B cell (primary cell): ENCODE measurements around the gene THSD7B. TPM values are rescaled to one million over a fixed set of nuclear protein-coding genes. Genes with fewer than 3 reads are reported as not detected.
"Not testable (repeated sequence)": the region's sequence is repeated elsewhere in the genome, so short reads cannot be mapped to it uniquely, and the experiment has no call there.

Source experiments
- ATAC-seq: fragments of 200-7000 bp; cut with Tn5 transposase; one replicate; pipeline ENCODE4 v1.10.0; 2021; ENCODE audit warnings: low read depth, mild to moderate bottlenecking, moderate number of reproducible peaks, moderate library complexity
- CTCF ChIA-PET: fragments of 350-600 bp; sonication (Branson Sonifier 250); formaldehyde crosslinking; loops from one replicate; lab custom pipeline; 2021; ENCODE audit warnings: antibody characterized with exemption, inconsistent platforms; lab: Charles Lee
- POLR2A ChIA-PET: fragments of 350-600 bp; sonication (Branson Sonifier 250); formaldehyde crosslinking; loops from one replicate; lab custom pipeline; 2021; ENCODE audit warnings: antibody characterized with exemption; lab: Charles Lee
- DNase-seq: peaks from one replicate; pipeline ENCODE4 v3.0.0; 2013
- H2AFZ ChIP-seq: 2 replicates; pipeline ENCODE4 v1.6.1; 2012; ENCODE audit warnings: mild to moderate bottlenecking, low read depth, low read length; ENCODE audit not compliant: insufficient read depth, poor library complexity, severe bottlenecking
- H3K27ac ChIP-seq, 2 donors: 1 replicate in 1 of 2; 2 replicates in 1 of 2; pipeline ENCODE4 v1.5.1; 2012 to 2013; ENCODE audit warnings: low read length in 2 of 2, mild to moderate bottlenecking in 2 of 2, moderate library complexity in 1 of 2
- H3K27me3 ChIP-seq, 4 experiments: fragments of 200-600 bp in 1 of 4; sonication (generic) in 1 of 4; replicated peaks in 1 of 4; 1 replicate in 2 of 4; 2 replicates in 2 of 4; pipeline versions ENCODE4 v1.6.1 to v1.7.0; 2013 to 2016; ENCODE audit warnings: low read length in 3 of 4, mild to moderate bottlenecking in 2 of 4, mixed read lengths in 1 of 4, moderate library complexity in 1 of 4; ENCODE audit not compliant: insufficient read depth in 4 of 4, control insufficient read depth in 3 of 4; ENCODE audit errors: control extremely low read depth in 1 of 4
- H3K36me3 ChIP-seq, 2 experiments: replicated peaks in 1 of 2; 1 replicate in 1 of 2; 2 replicates in 1 of 2; pipeline versions ENCODE4 v1.6.1 to v1.7.1; 2013; ENCODE audit warnings: low read length in 1 of 2; ENCODE audit not compliant: insufficient read depth in 2 of 2, control insufficient read depth in 1 of 2; ENCODE audit errors: control extremely low read depth in 1 of 2, extremely low read depth in 1 of 2
- H3K4me1 ChIP-seq, 2 donors: fragments of 200-600 bp in 1 of 2; sonication (generic) in 1 of 2; 1 replicate in 1 of 2; 2 replicates in 1 of 2; pipeline versions ENCODE4 v1.5.1 to v1.6.1; 2013 to 2017; ENCODE audit warnings: low read length in 2 of 2; ENCODE audit not compliant: control insufficient read depth in 2 of 2, insufficient read depth in 2 of 2
- H3K4me2 ChIP-seq: replicated peaks from 2 replicates; pipeline ENCODE3; 2012; ENCODE audit warnings: mild to moderate bottlenecking, low read depth, low read length; ENCODE audit not compliant: poor library complexity, severe bottlenecking
- H3K4me3 ChIP-seq, 5 experiments: fragments of 200-600 bp in 1 of 5; sonication (generic) in 1 of 5; 1 replicate in 3 of 5; 2 replicates in 2 of 5; pipeline versions ENCODE4 v1.5.1 to v1.7.0; 2011 to 2016; ENCODE audit warnings: low read length in 4 of 5, mild to moderate bottlenecking in 4 of 5, low read depth in 2 of 5, control low read depth in 1 of 5, moderate library complexity in 1 of 5; ENCODE audit not compliant: insufficient read depth in 1 of 5; ENCODE audit errors: control extremely low read depth in 1 of 5, extremely low read depth in 1 of 5
- H3K79me2 ChIP-seq: fragments of 200-600 bp; sonication (generic); one replicate; pipeline ENCODE4 v1.6.0; 2016; ENCODE audit warnings: low read length; ENCODE audit not compliant: control insufficient read depth, insufficient read depth
- H3K9ac ChIP-seq: fragments of 200-600 bp; sonication (generic); 2 replicates; pipeline ENCODE4 v1.6.1; 2017; ENCODE audit warnings: mild to moderate bottlenecking, low read length, moderate library complexity
- H3K9me3 ChIP-seq, 3 donors: one replicate each; pipeline versions ENCODE4 v1.6.1 to v1.7.1; 2013; ENCODE audit warnings: low read length in 2 of 3; ENCODE audit not compliant: control insufficient read depth in 2 of 3, insufficient read depth in 1 of 3; ENCODE audit errors: control extremely low read depth in 1 of 3
- H4K20me1 ChIP-seq: 2 replicates; pipeline ENCODE4 v1.6.0; 2012; ENCODE audit warnings: mild to moderate bottlenecking, low read length; ENCODE audit not compliant: insufficient read depth, control insufficient read depth, poor library complexity, severe bottlenecking
- H3K27ac Mint-ChIP-seq: one replicate; pipeline ENCODE4 v1.8.0; 2021; ENCODE audit warnings: mixed read lengths
- H3K27me3 Mint-ChIP-seq: one replicate; pipeline ENCODE4 v1.8.0; 2021; ENCODE audit warnings: mixed read lengths
- H3K4me1 Mint-ChIP-seq: one replicate; pipeline ENCODE4 v1.8.0; 2021; ENCODE audit warnings: mixed read lengths
- H3K4me3 Mint-ChIP-seq: one replicate; pipeline ENCODE4 v1.8.0; 2021; ENCODE audit warnings: mixed read lengths
- H3K9me3 Mint-ChIP-seq: one replicate; pipeline ENCODE4 v1.8.0; 2022; ENCODE audit warnings: mixed read lengths; ENCODE audit not compliant: insufficient read depth
- CTCF ChIP-seq: fragments of 200-600 bp; IDR thresholded peaks from one replicate; pipeline ENCODE4 v1.8.0; 2022; ENCODE audit warnings: antibody characterized with exemption, mild to moderate bottlenecking
- EZH2 ChIP-seq: IDR thresholded peaks from 2 replicates; pipeline ENCODE4 v1.6.1; 2012; ENCODE audit warnings: borderline replicate concordance, low read depth, mild to moderate bottlenecking, moderate library complexity, low read length; ENCODE audit not compliant: insufficient read depth, poor library complexity, severe bottlenecking
- WGBS: methylation state at CpG from one replicate; pipeline ENCODE4 v1.1.5; 2013; ENCODE audit warnings: missing lambda C conversion rate; ENCODE audit not compliant: insufficient coverage; 5-methylcytosine and 5-hydroxymethylcytosine counted together
- intact Hi-C: fragments of 100-400 bp; cut with micrococcal nuclease; formaldehyde crosslinking; loops from one replicate; pipeline ENCODE4 v1.10.0; 2022
- polyA plus RNA-seq: library from polyadenylated mRNA; depleted of rRNA; stranded (reverse); fragments of >200 nt; gene quantifications from 2 replicates; pipeline ENCODE4 v1.2.3, GENCODE V29; 2012
- total RNA-seq, 2 donors: library from RNA; stranded (reverse); fragments of 120-200 nt in 1 of 2; gene quantifications; 1 replicate in 1 of 2; 2 replicates in 1 of 2; pipeline versions ENCODE4 v1.2.3 to v1.2.4, GENCODE V29; 2013 to 2022

Gene THSD7B
- total and polyA plus RNA-seq, 2 donors (not counting 1 experiment from before 2014, with no cell fraction given), result 0.76 TPM; not detected in 1

GRCh38 chr2:136750065-136750464 lies 15.3 kb upstream of the THSD7B start:
- POLR2A ChIA-PET, result no interaction called here

GRCh38 chr2:136751406-136751805 lies 13.9 kb upstream of the THSD7B start:
- ATAC-seq (no peak), DNase-seq (no peak)
- Histone ChIP-seq H3K9ac (no peak overlapping the region), H3K27ac (no peak overlapping the region), H2AFZ (no peak overlapping the region), H3K9me3 (no peaks in the 10 kb centered on the region), H4K20me1 (no peaks in the 10 kb centered on the region), H3K4me3 (no peak overlapping the region), H3K79me2 (no peaks in the 10 kb centered on the region), H3K4me2 (no peak overlapping the region), H3K36me3 (no peaks in the 10 kb centered on the region), H3K4me1 (no peaks in the 10 kb centered on the region), H3K27me3 (no peaks in the 10 kb centered on the region)
- ChIA-PET CTCF (no interaction called here), POLR2A (no interaction called here)
- Mint-ChIP-seq H3K27me3 (peaks cover 28% of the 10 kb centered on the region), H3K9me3 (no peaks in the 10 kb centered on the region), H3K4me3 (no peak overlapping the region), H3K4me1 (no peaks in the 10 kb centered on the region), H3K27ac (no peak overlapping the region)
- WGBS, result no CpG with 5 or more reads among the region's 2 CpGs
- TF ChIP-seq CTCF (no peak), EZH2 (no peak)
- intact Hi-C loops, result no loop called here

More at GRCh38 chr2:136750065-136750464, 15.3 kb upstream of the THSD7B start:
- no peaks in the 10 kb centered on the region for H3K9me3 ChIP-seq
- H3K4me2 ChIP-seq, result no peak overlapping the region
- Mint-ChIP-seq H3K4me1 (no peaks in the 10 kb centered on the region), H3K4me3 (no peak overlapping the region), H3K9me3 (no peaks in the 10 kb centered on the region), H3K27ac (no peak overlapping the region), H3K27me3 (peaks cover 26% of the 10 kb centered on the region)
- no peak overlapping the region for H3K27ac ChIP-seq
- ATAC-seq (no peak), DNase-seq (no peak)
- no peak overlapping the region for H2AFZ ChIP-seq
- H3K9ac ChIP-seq, result no peak overlapping the region
- no peaks in the 10 kb centered on the region for H4K20me1 ChIP-seq
- H3K36me3 ChIP-seq, result no peaks in the 10 kb centered on the region
- no peak for TF ChIP-seq CTCF
- TF ChIP-seq EZH2, result no peak
- intact Hi-C loops, result no loop called here
- WGBS, result no CpG with 5 or more reads among the region's 2 CpGs
- H3K27me3 ChIP-seq, result no peaks in the 10 kb centered on the region
- H3K4me3 ChIP-seq, result no peak overlapping the region
- CTCF ChIA-PET, result no interaction called here
- H3K79me2 ChIP-seq, result no peaks in the 10 kb centered on the region
- H3K4me1 ChIP-seq, result no peaks in the 10 kb centered on the region

- H4K20me1 ChIP-seq, H3K4me1 Mint-ChIP-seq, DNase-seq, H3K9me3 ChIP-seq, POLR2A ChIA-PET, H2AFZ ChIP-seq, intact Hi-C loops, H3K36me3 ChIP-seq, H3K27me3 ChIP-seq, H3K4me3 Mint-ChIP-seq, H3K4me3 ChIP-seq, ATAC-seq, H3K79me2 ChIP-seq, H3K9ac ChIP-seq, H3K4me1 ChIP-seq, H3K9me3 Mint-ChIP-seq, H3K27ac ChIP-seq, H3K27ac Mint-ChIP-seq, H3K4me2 ChIP-seq: not testable (repeated sequence)
- 95% methylated on average over 18 of the region's 22 CpGs for WGBS
- CTCF ChIA-PET, result interaction anchor here (0.6 kb wide), 1 partner anchor 58 kb away, joined by 3 read pairs; no protein-coding TSS in a partner anchor
- peaks cover 38% of the 10 kb centered on the region for H3K27me3 Mint-ChIP-seq
Measured at GRCh38 chr2:136758504-136758903, 6.8 kb upstream of the THSD7B start.
